Embryonic facial prominence (tissue), 1 donor: ENCODE results near the gene VRK1.

ENCODE experiments used
- DNase-seq: peaks from one replicate; pipeline ENCODE4 v3.0.0-alpha.2; 2016; ENCODE audit errors: extremely low spot score

The VRK1 gene

GRCh38 chr14:96920023-96920422 is 122.8 kb downstream of the VRK1 start:
- DNase-seq, result no peak

- DNase-seq, result no peak
These were observed 123.6 kb downstream of the VRK1 start for GRCh38 chr14:96920820-96921219.

GRCh38 chr14:96922986-96923385 is 125.8 kb downstream of the VRK1 start:
- no peak for DNase-seq

GRCh38 chr14:96925422-96925821 is 128.2 kb downstream of the VRK1 start:
- DNase-seq, result no peak

GRCh38 chr14:96926001-96926400 is 128.8 kb downstream of the VRK1 start:
- no peak for DNase-seq

GRCh38 chr14:96928779-96929380 is 131.7 kb downstream of the VRK1 start:
- no peak for DNase-seq

GRCh38 chr14:96929950-96930349 is 132.8 kb downstream of the VRK1 start:
- DNase-seq, result no peak

DNA sequence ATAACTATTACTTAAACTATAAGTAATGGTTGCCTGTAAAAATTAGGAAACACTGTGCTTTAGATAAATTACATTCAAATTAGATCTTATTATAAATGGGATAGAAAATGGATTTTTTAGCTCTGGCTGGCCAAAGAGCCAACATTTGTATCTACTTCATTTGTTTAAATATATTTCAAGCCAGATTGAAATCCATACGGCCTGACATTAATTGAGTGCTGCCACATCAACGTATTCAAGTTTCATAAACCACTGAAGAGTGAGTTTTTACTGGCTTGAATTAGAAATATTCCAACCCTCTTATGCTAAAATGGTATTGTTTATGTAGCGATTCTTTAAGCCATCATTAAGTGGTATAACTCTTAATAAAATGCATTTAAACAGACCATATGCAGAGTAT is 133.3 kb downstream of the VRK1 start:
- no peak for DNase-seq
